ENCODE measurements around the gene MRTFB.

GRCh38 chr16:14202095-14202494, 131.0 kb downstream of the MRTFB start:
- no peak for TF ChIP-seq CTCF (conservative IDR thresholded peaks at IDR 0.05; ENCODE audit: low read depth, low read length)
- TF ChIP-seq EZH2 (IDR thresholded peaks at IDR 0.05; ENCODE audit: low read length, unreplicated experiment) = no peak
